Neural progenitor cell (in vitro differentiated cells): ENCODE measurements around the gene LASP1. TPM values are rescaled to one million over a fixed set of nuclear protein-coding genes. Genes with fewer than 3 reads are reported as not detected.

Experiments
- DNase-seq: peaks from one replicate; pipeline ENCODE4 v3.0.0-alpha.2; 2016; ENCODE audit warnings: low spot score
- H2AFZ ChIP-seq: fragments of 200-600 bp; sonication (generic); replicated peaks from 2 replicates; pipeline ENCODE4 v1.6.1; 2016; ENCODE audit warnings: antibody characterized with exemption
- H3F3A ChIP-seq: fragments of 200-600 bp; sonication (generic); 2 replicates; pipeline ENCODE4 v1.6.1; 2016; ENCODE audit warnings: antibody characterized with exemption, low read depth
- H3K27ac ChIP-seq: fragments of 200-600 bp; sonication (generic); 2 replicates; pipeline ENCODE4 v1.5.1; 2016; ENCODE audit warnings: mild to moderate bottlenecking
- H3K27me3 ChIP-seq: fragments of 200-600 bp; sonication (generic); 2 replicates; pipeline ENCODE4 v1.6.1; 2016; ENCODE audit warnings: mild to moderate bottlenecking, moderate library complexity
- H3K36me3 ChIP-seq: fragments of 200-600 bp; sonication (generic); 2 replicates; pipeline ENCODE4 v1.5.1; 2016
- H3K4me1 ChIP-seq: fragments of 200-600 bp; sonication (generic); 2 replicates; pipeline ENCODE4 v1.6.1; 2016; ENCODE audit warnings: mixed run types
- H3K4me2 ChIP-seq: fragments of 200-600 bp; sonication (generic); 2 replicates; pipeline ENCODE4 v1.6.1; 2016
- H3K4me3 ChIP-seq: fragments of 200-600 bp; sonication (generic); 2 replicates; pipeline ENCODE4 v1.5.1; 2016
- H3K79me2 ChIP-seq: fragments of 200-600 bp; sonication (generic); 2 replicates; pipeline ENCODE4 v1.6.1; 2016; ENCODE audit warnings: low read depth
- H3K9ac ChIP-seq: fragments of 200-600 bp; sonication (generic); 2 replicates; pipeline ENCODE4 v1.6.1; 2016
- H3K9me3 ChIP-seq: fragments of 200-600 bp; sonication (generic); 2 replicates; pipeline ENCODE4 v1.5.1; 2016; ENCODE audit warnings: low read depth
- H4K20me1 ChIP-seq: fragments of 200-600 bp; sonication (generic); 2 replicates; pipeline ENCODE4 v1.6.1; 2016; ENCODE audit warnings: low read depth
- H3K27ac Mint-ChIP-seq: 3 replicates; pipeline ENCODE4 v1.8.0; 2021; ENCODE audit warnings: mixed read lengths
- H3K27me3 Mint-ChIP-seq: 2 replicates; pipeline ENCODE4 v1.8.0; 2022; ENCODE audit warnings: low read depth, mild to moderate bottlenecking, inconsistent platforms, moderate library complexity, mixed read lengths; ENCODE audit not compliant: insufficient read depth
- H3K36me3 Mint-ChIP-seq: 3 replicates; pipeline ENCODE4 v1.8.0; 2021; ENCODE audit warnings: mixed read lengths
- H3K4me1 Mint-ChIP-seq: 3 replicates; pipeline ENCODE4 v1.8.0; 2021; ENCODE audit warnings: mixed read lengths
- H3K4me3 Mint-ChIP-seq: 3 replicates; pipeline ENCODE4 v1.8.0; 2021; ENCODE audit warnings: mild to moderate bottlenecking, moderate library complexity, mixed read lengths
- H3K9me3 Mint-ChIP-seq: 3 replicates; pipeline ENCODE4 v1.8.0; 2020; ENCODE audit warnings: mixed read lengths
- EZH2 ChIP-seq: fragments of 200-600 bp; sonication (generic); IDR thresholded peaks from 2 replicates; pipeline ENCODE4 v1.6.1; 2017; ENCODE audit warnings: antibody characterized with exemption, mild to moderate bottlenecking, moderate library complexity
- EZH2phosphoT487 ChIP-seq: fragments of 200-600 bp; sonication (generic); IDR thresholded peaks from 2 replicates; pipeline ENCODE4 v1.6.1; 2017; ENCODE audit warnings: antibody characterized with exemption
- total RNA-seq: library from RNA; depleted of rRNA; stranded (reverse); fragments of >200 nt; gene quantifications from 2 replicates; pipeline ENCODE4 v1.2.3, GENCODE V29; 2015; ENCODE audit warnings: low replicate concordance
- TF ChIP-seq, protein P1 (sequence below): fragments of 200-600 bp; sonication (generic); IDR thresholded peaks from 2 replicates; pipeline ENCODE4 v1.5.1; 2017; ENCODE audit warnings: antibody characterized with exemption, mild to moderate bottlenecking

Gene LASP1
- total RNA-seq, 1 donor from 2014 or later: 45.2 TPM

- H3K27ac Mint-ChIP-seq: peak overlapping the region; percentile 29
- H3K27me3 Mint-ChIP-seq: peaks cover 2% of the 10 kb centered on the region
- peaks cover 6% of the 10 kb centered on the region for H3K79me2 ChIP-seq
- peak overlapping the region; percentile 9 for H3K4me3 Mint-ChIP-seq
- no peak for DNase-seq
- H3K27me3 ChIP-seq: no peaks in the 10 kb centered on the region
- no peak overlapping the region for H3K4me3 ChIP-seq
- H3K9me3 Mint-ChIP-seq: no peaks in the 10 kb centered on the region
- H3K4me1 ChIP-seq: peaks cover 23% of the 10 kb centered on the region
- H3K4me2 ChIP-seq: no peak overlapping the region
- peaks cover 51% of the 10 kb centered on the region for H3K4me1 Mint-ChIP-seq
- peaks cover 13% of the 10 kb centered on the region for H3F3A ChIP-seq
- TF ChIP-seq, protein P1, sequence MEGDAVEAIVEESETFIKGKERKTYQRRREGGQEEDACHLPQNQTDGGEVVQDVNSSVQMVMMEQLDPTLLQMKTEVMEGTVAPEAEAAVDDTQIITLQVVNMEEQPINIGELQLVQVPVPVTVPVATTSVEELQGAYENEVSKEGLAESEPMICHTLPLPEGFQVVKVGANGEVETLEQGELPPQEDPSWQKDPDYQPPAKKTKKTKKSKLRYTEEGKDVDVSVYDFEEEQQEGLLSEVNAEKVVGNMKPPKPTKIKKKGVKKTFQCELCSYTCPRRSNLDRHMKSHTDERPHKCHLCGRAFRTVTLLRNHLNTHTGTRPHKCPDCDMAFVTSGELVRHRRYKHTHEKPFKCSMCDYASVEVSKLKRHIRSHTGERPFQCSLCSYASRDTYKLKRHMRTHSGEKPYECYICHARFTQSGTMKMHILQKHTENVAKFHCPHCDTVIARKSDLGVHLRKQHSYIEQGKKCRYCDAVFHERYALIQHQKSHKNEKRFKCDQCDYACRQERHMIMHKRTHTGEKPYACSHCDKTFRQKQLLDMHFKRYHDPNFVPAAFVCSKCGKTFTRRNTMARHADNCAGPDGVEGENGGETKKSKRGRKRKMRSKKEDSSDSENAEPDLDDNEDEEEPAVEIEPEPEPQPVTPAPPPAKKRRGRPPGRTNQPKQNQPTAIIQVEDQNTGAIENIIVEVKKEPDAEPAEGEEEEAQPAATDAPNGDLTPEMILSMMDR: no peak
- TF ChIP-seq EZH2 (no peak), EZH2phosphoT487 (no peak)
- no peak overlapping the region for H3K9ac ChIP-seq
- no peak overlapping the region for H3K27ac ChIP-seq
- H4K20me1 ChIP-seq: peaks cover 38% of the 10 kb centered on the region
- no peak overlapping the region for H2AFZ ChIP-seq
- H3K36me3 Mint-ChIP-seq: peaks cover 7% of the 10 kb centered on the region
- H3K36me3 ChIP-seq: no peaks in the 10 kb centered on the region
- no peaks in the 10 kb centered on the region for H3K9me3 ChIP-seq
Observed at GRCh38 chr17:38892083-38892482, 22.2 kb downstream of the LASP1 start.

DNA sequence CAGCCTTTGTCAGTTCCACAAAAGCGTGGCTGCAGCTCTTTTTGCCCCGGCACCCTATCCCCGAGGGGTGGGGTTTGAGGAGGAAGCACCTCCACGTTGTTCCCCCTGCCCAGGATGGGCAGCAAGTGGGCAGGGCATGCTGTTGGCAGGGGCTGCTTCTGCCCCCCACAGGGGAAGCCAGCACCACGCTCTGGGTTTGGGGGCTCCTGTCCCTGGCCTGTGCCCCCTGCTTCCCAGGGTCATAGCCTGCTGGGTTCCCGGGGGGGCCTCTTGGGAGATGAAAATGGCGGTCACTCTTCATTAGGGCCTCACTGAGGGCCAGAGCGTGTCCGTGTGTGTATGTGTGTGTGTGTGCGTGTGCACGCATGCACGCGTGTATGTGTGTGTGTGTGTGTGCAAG lies 22.8 kb downstream of the LASP1 start:
- Histone ChIP-seq H3K9ac (no peak overlapping the region), H3K36me3 (no peaks in the 10 kb centered on the region), H3K9me3 (no peaks in the 10 kb centered on the region), H2AFZ (no peak overlapping the region), H3K4me2 (no peak overlapping the region), H3F3A (peaks cover 14% of the 10 kb centered on the region), H3K4me3 (no peak overlapping the region), H3K79me2 (peaks cover 6% of the 10 kb centered on the region), H4K20me1 (peaks cover 34% of the 10 kb centered on the region), H3K4me1 (peaks cover 28% of the 10 kb centered on the region), H3K27me3 (no peaks in the 10 kb centered on the region), H3K27ac (no peak overlapping the region)
- Mint-ChIP-seq H3K36me3 (peaks cover 7% of the 10 kb centered on the region), H3K27me3 (peaks cover 5% of the 10 kb centered on the region), H3K27ac (no peak overlapping the region), H3K4me3 (no peak overlapping the region), H3K9me3 (no peaks in the 10 kb centered on the region), H3K4me1 (peaks cover 51% of the 10 kb centered on the region)
- no peak for DNase-seq
- TF ChIP-seq EZH2: no peak
- TF ChIP-seq, protein P1: no peak
- TF ChIP-seq EZH2phosphoT487: no peak

DNA sequence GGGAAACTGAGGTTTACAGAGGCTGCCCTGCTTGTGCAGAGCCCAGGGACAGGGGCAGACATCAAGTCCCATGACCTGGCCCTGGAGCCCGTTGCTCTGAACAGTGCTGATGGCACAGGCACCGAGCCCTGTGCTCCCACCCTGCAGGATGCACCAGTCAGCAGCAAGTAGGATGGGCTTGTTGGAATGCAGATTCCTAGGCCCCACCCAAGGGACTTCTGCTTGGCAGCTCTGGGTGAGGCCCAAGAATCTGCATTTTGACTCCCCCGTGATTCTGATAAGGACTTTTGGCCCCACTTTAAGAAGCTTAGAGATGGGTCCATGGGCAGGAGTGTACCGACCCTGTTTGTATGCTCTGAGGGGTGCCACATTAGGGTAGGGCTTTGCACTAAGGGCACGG lies 23.3 kb downstream of the LASP1 start:
- no peak overlapping the region for H3K4me3 Mint-ChIP-seq
- H3K4me3 ChIP-seq: no peak overlapping the region
- no peak overlapping the region for H3K9ac ChIP-seq
- H3K27ac ChIP-seq: no peak overlapping the region
- TF ChIP-seq, protein P1: no peak
- TF ChIP-seq EZH2phosphoT487 (no peak), EZH2 (no peak)
- H3K79me2 ChIP-seq: peaks cover 6% of the 10 kb centered on the region
- no peaks in the 10 kb centered on the region for H3K9me3 Mint-ChIP-seq
- H3K27ac Mint-ChIP-seq: no peak overlapping the region
- H4K20me1 ChIP-seq: peaks cover 35% of the 10 kb centered on the region
- H3K27me3 Mint-ChIP-seq: peaks cover 5% of the 10 kb centered on the region
- H3K27me3 ChIP-seq: no peaks in the 10 kb centered on the region
- no peak overlapping the region for H2AFZ ChIP-seq
- peaks cover 7% of the 10 kb centered on the region for H3K36me3 Mint-ChIP-seq
- H3K4me1 Mint-ChIP-seq: peaks cover 51% of the 10 kb centered on the region
- H3K36me3 ChIP-seq: no peaks in the 10 kb centered on the region
- no peak for DNase-seq
- no peak overlapping the region for H3K4me2 ChIP-seq
- H3K9me3 ChIP-seq: no peaks in the 10 kb centered on the region
- peaks cover 19% of the 10 kb centered on the region for H3F3A ChIP-seq
- H3K4me1 ChIP-seq: peaks cover 33% of the 10 kb centered on the region
